SK-N-SH (cell line): Measurements from ENCODE around the gene CHID1. TPM values are rescaled to one million over a fixed set of nuclear protein-coding genes. Genes with fewer than 3 reads are reported as not detected.

Experiments
- CTCF ChIA-PET: fragments of 300-600, 350-600 bp; formaldehyde crosslinking; extraction: SDS; loops from one replicate; lab custom pipeline; 2021; lab: Yijun Ruan, JAX
- POLR2A ChIA-PET: fragments of 350-600 bp; sonication (Branson Sonifier 250); formaldehyde crosslinking; extraction: SDS; loops from one replicate; lab custom pipeline; 2020; ENCODE audit warnings: antibody characterized with exemption, inconsistent platforms; lab: Yijun Ruan, JAX
- DNase-seq: peaks from one replicate; pipeline ENCODE4 v3.0.0; 2012
- H2AFZ ChIP-seq: fragments of 200-600 bp; sonication (generic); 2 replicates; pipeline ENCODE4 v1.8.1; 2016; ENCODE audit warnings: antibody characterized with exemption, mild to moderate bottlenecking, low read depth
- H3F3A ChIP-seq: fragments of 200-600 bp; sonication (generic); replicated peaks from 2 replicates; pipeline ENCODE3; 2016; ENCODE audit warnings: antibody characterized with exemption, mild to moderate bottlenecking; ENCODE audit not compliant: insufficient read depth
- H3K27ac ChIP-seq, 2 experiments: fragments of 200-500 bp in 1 of 2; fragments of 200-600 bp in 1 of 2; sonication (Bioruptor generic) in 1 of 2; sonication (generic), shearing (Covaris generic) in 1 of 2; 2 replicates each; pipeline versions ENCODE4 v1.5.1 to v1.6.1; 2014 to 2016; ENCODE audit warnings: low read depth in 2 of 2, inconsistent platforms in 1 of 2, low read length in 1 of 2, mild to moderate bottlenecking in 1 of 2, mixed read lengths in 1 of 2
- H3K27me3 ChIP-seq: fragments of 200-600 bp; sonication (generic), shearing (Covaris generic); 2 replicates; pipeline ENCODE4 v1.6.1; 2016; ENCODE audit warnings: mixed run types; ENCODE audit not compliant: insufficient read depth
- H3K36me3 ChIP-seq, 2 experiments: fragments of 200-500 bp in 1 of 2; fragments of 200-600 bp in 1 of 2; sonication (Bioruptor generic) in 1 of 2; sonication (generic) in 1 of 2; replicated peaks in 1 of 2; 2 replicates each; pipeline versions ENCODE3 to v1.5.1; 2014 to 2016; ENCODE audit warnings: low read length in 1 of 2, mild to moderate bottlenecking in 1 of 2; ENCODE audit not compliant: insufficient read depth in 2 of 2, control insufficient read depth in 1 of 2
- H3K4me1 ChIP-seq, 2 experiments: fragments of 200-500 bp in 1 of 2; fragments of 200-600 bp in 1 of 2; sonication (Bioruptor generic) in 1 of 2; sonication (generic), shearing (Covaris generic) in 1 of 2; 2 replicates each; pipeline versions ENCODE4 v1.5.1 to v1.6.1; 2014 to 2016; ENCODE audit warnings: low read depth in 1 of 2, low read length in 1 of 2, mixed run types in 1 of 2; ENCODE audit not compliant: insufficient read depth in 2 of 2, control insufficient read depth in 1 of 2
- H3K4me2 ChIP-seq: fragments of 200-600 bp; sonication (generic), shearing (Covaris generic); 2 replicates; pipeline ENCODE4 v1.6.1; 2017; ENCODE audit warnings: mixed run types
- H3K4me3 ChIP-seq, 2 experiments: fragments of 200-500 bp in 1 of 2; fragments of 200-600 bp in 1 of 2; sonication (Bioruptor generic) in 1 of 2; sonication (generic), shearing (Covaris generic) in 1 of 2; 2 replicates each; pipeline versions ENCODE4 v1.5.1 to v1.8.1; 2014 to 2016; ENCODE audit warnings: low read depth in 2 of 2, inconsistent platforms in 1 of 2, low read length in 1 of 2, mild to moderate bottlenecking in 1 of 2, mixed read lengths in 1 of 2, moderate library complexity in 1 of 2
- H3K79me2 ChIP-seq: fragments of 200-600 bp; sonication (generic); 2 replicates; pipeline ENCODE4 v1.8.1; 2017; ENCODE audit warnings: mild to moderate bottlenecking; ENCODE audit not compliant: insufficient read depth
- H3K9ac ChIP-seq: fragments of 200-600 bp; sonication (generic); 2 replicates; pipeline ENCODE4 v1.6.1; 2017; ENCODE audit warnings: mixed run types
- H3K9me2 ChIP-seq: fragments of 200-600 bp; sonication (generic); 2 replicates; pipeline ENCODE4 v1.6.1; 2017; ENCODE audit warnings: mixed run types
- H3K9me3 ChIP-seq: fragments of 200-600 bp; sonication (generic); 2 replicates; pipeline ENCODE4 v1.6.1; 2017; ENCODE audit warnings: mixed run types, mild to moderate bottlenecking, moderate library complexity
- H4K20me1 ChIP-seq: fragments of 200-600 bp; sonication (generic); 2 replicates; pipeline ENCODE4 v1.6.1; 2017; ENCODE audit warnings: mild to moderate bottlenecking, mixed run types; ENCODE audit not compliant: insufficient read depth
- ELF1 ChIP-seq: IDR thresholded peaks from 2 replicates; pipeline ENCODE4 v1.4.0; 2012
- EP300 ChIP-seq, 2 experiments: IDR thresholded peaks; 2 replicates each; pipeline versions ENCODE4 v1.4.0 to v1.6.1; 2012; ENCODE audit warnings: borderline replicate concordance in 1 of 2, low read depth in 1 of 2, low read length in 1 of 2
- EZH2phosphoT487 ChIP-seq: fragments of 200-600 bp; sonication (generic); IDR thresholded peaks from 2 replicates; pipeline ENCODE4 v1.6.1; 2017; ENCODE audit warnings: low read depth, mixed run types, mild to moderate bottlenecking, antibody characterized with exemption, moderate library complexity, borderline replicate concordance
- FOSL2 ChIP-seq: IDR thresholded peaks from 2 replicates; pipeline ENCODE4 v1.4.0; 2012; ENCODE audit warnings: low read depth, mild to moderate bottlenecking, moderate library complexity, borderline replicate concordance
- FOXJ3 ChIP-seq: sonication (generic); formaldehyde crosslinking; IDR thresholded peaks from 2 replicates; pipeline ENCODE4 v1.5.1; 2020; ENCODE audit warnings: mild to moderate bottlenecking, missing genetic modification reagents
- FOXM1 ChIP-seq: IDR thresholded peaks from 2 replicates; pipeline ENCODE4 v1.4.0; 2012; ENCODE audit warnings: low read depth, mild to moderate bottlenecking
- GABPA ChIP-seq: IDR thresholded peaks from 2 replicates; pipeline ENCODE4 v1.4.0; 2012; ENCODE audit warnings: low read depth, mild to moderate bottlenecking
- GATA2 ChIP-seq: sonication (generic); formaldehyde crosslinking; IDR thresholded peaks from 2 replicates; pipeline ENCODE4 v1.5.0; 2020; ENCODE audit warnings: mild to moderate bottlenecking, missing genetic modification reagents
- MAX ChIP-seq: IDR thresholded peaks from 2 replicates; pipeline ENCODE4 v1.4.0; 2012; ENCODE audit warnings: low read depth
- MEF2A ChIP-seq: IDR thresholded peaks from 2 replicates; pipeline ENCODE4 v1.4.0; 2012; ENCODE audit warnings: low read depth, borderline replicate concordance
- MXI1 ChIP-seq: IDR thresholded peaks from 2 replicates; pipeline ENCODE4 v1.6.1; 2012; ENCODE audit warnings: mild to moderate bottlenecking, low read depth, low read length, improper control_type of control experiment
- PBX3 ChIP-seq: IDR thresholded peaks from 2 replicates; pipeline ENCODE4; 2012
- POLR2AphosphoS5 ChIP-seq: IDR thresholded peaks from 2 replicates; pipeline ENCODE4 v1.6.1; 2012; ENCODE audit warnings: low read depth, low read length
- RAD21 ChIP-seq: IDR thresholded peaks from 2 replicates; pipeline ENCODE4 v1.6.1; 2012; ENCODE audit warnings: mild to moderate bottlenecking, low read length
- REST ChIP-seq: IDR thresholded peaks from 2 replicates; pipeline ENCODE4 v1.6.1; 2012; ENCODE audit warnings: mild to moderate bottlenecking, low read depth, low read length, moderate library complexity
- TAF1 ChIP-seq: IDR thresholded peaks from 2 replicates; pipeline ENCODE4 v1.6.1; 2012; ENCODE audit warnings: low read depth, mild to moderate bottlenecking, low read length, moderate library complexity, borderline replicate concordance
- TCF12 ChIP-seq: IDR thresholded peaks from 2 replicates; pipeline ENCODE4 v1.4.0; 2012
- TEAD4 ChIP-seq: IDR thresholded peaks from 2 replicates; pipeline ENCODE4 v1.4.0; 2012; ENCODE audit warnings: mild to moderate bottlenecking, borderline replicate concordance; ENCODE audit not compliant: insufficient read depth
- USF1 ChIP-seq: IDR thresholded peaks from 2 replicates; pipeline ENCODE4 v1.4.0; 2012; ENCODE audit warnings: low read depth, borderline replicate concordance
- YY1 ChIP-seq: IDR thresholded peaks from 2 replicates; pipeline ENCODE4 v1.4.0; 2012; ENCODE audit warnings: low read depth, mild to moderate bottlenecking
- WGBS: methylation state at CpG from one replicate; pipeline ENCODE4 v1.1.6; 2017; ENCODE audit warnings: low lambda C conversion rate; 5-methylcytosine and 5-hydroxymethylcytosine counted together
- polyA plus RNA-seq, 3 experiments: library from polyadenylated mRNA; depleted of rRNA; stranded (reverse); fragments of >200 nt; gene quantifications; 2 replicates each; pipeline ENCODE4 v1.2.3, GENCODE V29; 2012

CHID1 gene
- polyA plus RNA-seq, 1 of the 3 experiments (the other 2 are of a cell fraction) = 231 TPM

GRCh38 chr11:824292-824880 is 86.2 kb downstream of the CHID1 start:
- Histone ChIP-seq H2AFZ (no peak overlapping the region), H3K9ac (no peak overlapping the region), H3K4me3 (no peak overlapping the region), H3K27me3 (no peaks in the 10 kb centered on the region), H3K4me2 (no peak overlapping the region), H3K9me3 (no peaks in the 10 kb centered on the region), H3K79me2 (peaks cover 26% of the 10 kb centered on the region), H3K27ac (no peak overlapping the region), H3K4me1 (peaks cover 14 to 23% of the 10 kb centered on the region in 2 experiments; a peak in 3 of 4 replicates), H3K36me3 (peaks cover 0 to 21% of the 10 kb centered on the region in 2 experiments), H4K20me1 (peaks cover 31% of the 10 kb centered on the region), H3F3A (peaks cover 7% of the 10 kb centered on the region), H3K9me2 (no peaks in the 10 kb centered on the region)
- POLR2A ChIA-PET = no interaction called here
- CTCF ChIA-PET = no interaction called here
- TF ChIP-seq EP300 (IDR thresholded peaks at IDR 0.05; ENCODE audit: borderline replicate concordance in 1 of 2, low read depth in 1 of 2, low read length in 1 of 2) (no peak), ELF1 (no peak), TAF1 (no peak), EZH2phosphoT487 (no peak), PBX3 (no peak), TEAD4 (no peak), MXI1 (no peak), GATA2 (CRISPR knock-in tag) (no peak), FOXJ3 (CRISPR knock-in tag) (no peak), TCF12 (no peak), MAX (no peak), RAD21 (no peak), POLR2AphosphoS5 (no peak), YY1 (no peak), MEF2A (no peak), FOSL2 (no peak), USF1 (no peak), REST (no peak), GABPA (no peak), FOXM1 (no peak)
- no peak for DNase-seq
- 99% methylated on average over 42 of the region's 59 CpGs for WGBS
